GM23338 (cell line): ENCODE data around the gene MORC2. TPM values are rescaled to one million over a fixed set of nuclear protein-coding genes. Genes with fewer than 3 reads are reported as not detected.

ENCODE experiments used
- ATAC-seq: fragments of 200-7000 bp; cut with Tn5 transposase; 3 replicates; pipeline ENCODE4 v1.9.1; 2020
- DNase-seq: peaks from one replicate; pipeline ENCODE4 v3.0.0-alpha.2; 2015; ENCODE audit warnings: low spot score
- H2AFZ ChIP-seq: fragments of 200-600 bp; sonication (generic); 2 replicates; pipeline ENCODE4 v1.8.0; 2016; ENCODE audit warnings: antibody characterized with exemption, mild to moderate bottlenecking, moderate library complexity
- H3F3A ChIP-seq: fragments of 200-600 bp; sonication (generic); replicated peaks from 2 replicates; pipeline ENCODE4 v1.8.0; 2017; ENCODE audit warnings: antibody characterized with exemption, mixed run types, low read depth
- H3K27ac ChIP-seq: fragments of 200-600 bp; sonication (generic); 2 replicates; pipeline ENCODE4 v1.6.1; 2016; ENCODE audit warnings: low read depth
- H3K27me3 ChIP-seq: fragments of 200-600 bp; sonication (generic); 2 replicates; pipeline ENCODE4 v1.8.0; 2016; ENCODE audit warnings: mild to moderate bottlenecking, mixed run types, moderate library complexity; ENCODE audit not compliant: insufficient read depth
- H3K36me3 ChIP-seq: fragments of 200-600 bp; sonication (generic); 2 replicates; pipeline ENCODE4 v1.8.0; 2016; ENCODE audit warnings: mild to moderate bottlenecking; ENCODE audit not compliant: insufficient read depth
- H3K4me1 ChIP-seq: fragments of 200-600 bp; sonication (generic); 2 replicates; pipeline ENCODE4 v1.8.0; 2016; ENCODE audit warnings: mild to moderate bottlenecking, moderate library complexity; ENCODE audit not compliant: insufficient read depth
- H3K4me2 ChIP-seq: fragments of 200-600 bp; sonication (generic); 2 replicates; pipeline ENCODE4 v1.7.1; 2017; ENCODE audit warnings: mixed run types
- H3K4me3 ChIP-seq: fragments of 200-600 bp; sonication (generic); 2 replicates; pipeline ENCODE4 v1.6.1; 2016; ENCODE audit warnings: mixed run types
- H3K79me2 ChIP-seq: fragments of 200-600 bp; sonication (generic); replicated peaks from 2 replicates; pipeline ENCODE4 v1.8.0; 2017; ENCODE audit warnings: mild to moderate bottlenecking; ENCODE audit not compliant: insufficient read depth
- H3K9me2 ChIP-seq: fragments of 200-600 bp; sonication (generic); 2 replicates; pipeline ENCODE4 v1.8.0; 2017; ENCODE audit not compliant: insufficient read depth
- H4K20me1 ChIP-seq: fragments of 200-600 bp; sonication (generic); replicated peaks from 2 replicates; pipeline ENCODE4 v1.8.0; 2017; ENCODE audit warnings: mild to moderate bottlenecking; ENCODE audit not compliant: insufficient read depth
- H3K27ac Mint-ChIP-seq: 2 replicates; pipeline ENCODE4 v1.8.0; 2020; ENCODE audit warnings: inconsistent platforms, mild to moderate bottlenecking, moderate library complexity, mixed read lengths
- H3K27me3 Mint-ChIP-seq: 3 replicates; pipeline ENCODE4 v1.8.0; 2022; ENCODE audit warnings: low read depth, mild to moderate bottlenecking, moderate library complexity, mixed read lengths, inconsistent platforms; ENCODE audit not compliant: insufficient read depth, poor library complexity
- H3K36me3 Mint-ChIP-seq: 3 replicates; pipeline ENCODE4 v1.8.0; 2021; ENCODE audit warnings: low read depth, mild to moderate bottlenecking, inconsistent platforms, moderate library complexity, mixed read lengths
- H3K4me1 Mint-ChIP-seq: 3 replicates; pipeline ENCODE4 v1.8.0; 2020; ENCODE audit warnings: mild to moderate bottlenecking, inconsistent platforms, mixed read lengths
- H3K4me3 Mint-ChIP-seq: 3 replicates; pipeline ENCODE4 v1.8.0; 2021; ENCODE audit warnings: moderate library complexity, mild to moderate bottlenecking, inconsistent platforms, mixed read lengths
- H3K9me3 Mint-ChIP-seq: 3 replicates; pipeline ENCODE4 v1.8.0; 2020; ENCODE audit warnings: moderate library complexity, mild to moderate bottlenecking, inconsistent platforms, mixed read lengths
- CREB1 ChIP-seq: fragments of 250-450 bp; sonication (Bioruptor Pico); IDR thresholded peaks from 2 replicates; pipeline ENCODE4 v1.5.0; 2020; ENCODE audit warnings: low read depth, mild to moderate bottlenecking, moderate library complexity
- CTCF ChIP-seq, 2 experiments: fragments of 200-600 bp in 1 of 2; sonication (generic) in 1 of 2; conservative IDR thresholded peaks; 2 replicates each; pipeline versions ENCODE4 v1.5.1 to v1.6.1; 2016 to 2017; ENCODE audit warnings: antibody characterized with exemption in 2 of 2, low read depth in 2 of 2, mild to moderate bottlenecking in 2 of 2, moderate library complexity in 1 of 2
- EZH2 ChIP-seq: fragments of 200-600 bp; sonication (generic); IDR thresholded peaks from one replicate; pipeline ENCODE4 v1.8.0; 2017; ENCODE audit warnings: antibody characterized with exemption, mild to moderate bottlenecking, low read depth; ENCODE audit not compliant: unreplicated experiment
- EZH2phosphoT487 ChIP-seq: fragments of 200-600 bp; sonication (generic); IDR thresholded peaks from one replicate; pipeline ENCODE4 v1.8.1; 2018; ENCODE audit warnings: antibody characterized with exemption; ENCODE audit not compliant: unreplicated experiment
- JUNB ChIP-seq: IDR thresholded peaks from one replicate; pipeline ENCODE4 v1.6.1; 2016; ENCODE audit warnings: antibody characterized with exemption; ENCODE audit not compliant: unreplicated experiment
- POLR2AphosphoS5 ChIP-seq: IDR thresholded peaks from 2 replicates; pipeline ENCODE4 v1.6.1; 2016; ENCODE audit warnings: antibody characterized with exemption, low read depth
- REST ChIP-seq: IDR thresholded peaks from one replicate; pipeline ENCODE4 v1.6.1; 2018; ENCODE audit warnings: antibody characterized with exemption; ENCODE audit not compliant: unreplicated experiment
- STAT1 ChIP-seq: IDR thresholded peaks from one replicate; pipeline ENCODE4 v1.6.1; 2016; ENCODE audit warnings: antibody characterized with exemption; ENCODE audit not compliant: unreplicated experiment
- ZNF114 ChIP-seq: fragments of 250-450 bp; sonication (Bioruptor Pico); IDR thresholded peaks from 2 replicates; pipeline ENCODE4 v1.5.0; 2020; ENCODE audit warnings: mild to moderate bottlenecking, moderate library complexity
- ZNF331 ChIP-seq: fragments of 250-450 bp; sonication (Bioruptor Pico); IDR thresholded peaks from 2 replicates; pipeline ENCODE4 v1.5.0; 2020; ENCODE audit warnings: low read depth, mild to moderate bottlenecking, moderate library complexity
- polyA plus RNA-seq: library from polyadenylated mRNA; unstranded; fragments of >200 nt; fragmentation: Nextera tagmentation; extraction: Ambion mirVana; gene quantifications from 2 replicates; pipeline ENCODE4 v1.2.1, GENCODE V29; 2016
- total RNA-seq: library from RNA; depleted of rRNA; stranded (reverse); fragments of >200 nt; shearing (Covaris generic); gene quantifications from 2 replicates; pipeline ENCODE4 v1.2.3, GENCODE V29; 2014
- TF ChIP-seq, protein P1 (sequence below): IDR thresholded peaks from 2 replicates; pipeline ENCODE4 v1.6.1; 2016; ENCODE audit warnings: antibody characterized with exemption

MORC2 gene
- total and polyA plus RNA-seq, 2 experiments from 2014 or later, result 33.1 to 63.8 TPM

DNA sequence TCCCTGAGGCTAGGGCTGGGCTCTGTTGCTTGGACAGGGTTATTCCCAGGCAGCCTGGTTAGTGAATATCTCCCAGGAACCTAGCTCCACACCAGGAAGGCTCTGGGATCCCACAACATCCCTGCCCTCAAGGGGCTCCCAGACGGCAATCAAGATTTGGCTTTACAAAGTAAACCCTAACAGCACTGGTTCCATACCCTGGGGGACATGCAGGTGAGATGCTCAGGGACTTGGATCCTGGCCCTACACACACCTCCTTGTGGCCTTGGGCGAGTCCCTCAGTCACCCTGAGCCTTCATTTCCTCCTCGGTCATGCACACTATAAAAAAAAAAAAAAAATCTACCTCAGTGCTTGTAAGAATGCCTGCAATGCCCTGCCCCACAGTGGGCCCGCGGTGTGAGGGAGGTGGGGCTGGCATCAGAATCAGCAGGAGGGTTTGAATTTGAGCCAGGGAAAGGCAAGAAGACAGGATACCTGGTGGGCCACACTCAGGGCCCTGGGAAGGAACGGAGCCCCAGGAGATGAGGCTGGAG, 86.3 kb downstream of the MORC2 start:
- Histone ChIP-seq H2AFZ (no peak overlapping the region), H3F3A (no peaks in the 10 kb centered on the region), H3K27me3 (no peaks in the 10 kb centered on the region), H3K4me2 (no peak overlapping the region), H3K79me2 (no peaks in the 10 kb centered on the region), H4K20me1 (no peaks in the 10 kb centered on the region), H3K36me3 (no peaks in the 10 kb centered on the region), H3K27ac (no peak overlapping the region), H3K9me2 (no peaks in the 10 kb centered on the region), H3K4me1 (peaks cover 5% of the 10 kb centered on the region; the same call in 1 of the 2 replicates), H3K4me3 (no peak overlapping the region)
- Mint-ChIP-seq H3K27me3 (peaks cover 6% of the 10 kb centered on the region), H3K27ac (0 out of 2 replicates have a peak overlapping the region, but pooled peaks have one; percentile 36), H3K9me3 (no peaks in the 10 kb centered on the region), H3K4me3 (no peak overlapping the region), H3K4me1 (peaks cover 16% of the 10 kb centered on the region), H3K36me3 (no peaks in the 10 kb centered on the region; the same call in 2 of the 3 replicates)
- ATAC-seq, result no peak; the same call in 2 of the 3 replicates
- DNase-seq, result no peak
- TF ChIP-seq JUNB (no peak), CREB1 (CRISPR knock-in tag) (no peak), POLR2AphosphoS5 (no peak), EZH2 (no peak)

DNA sequence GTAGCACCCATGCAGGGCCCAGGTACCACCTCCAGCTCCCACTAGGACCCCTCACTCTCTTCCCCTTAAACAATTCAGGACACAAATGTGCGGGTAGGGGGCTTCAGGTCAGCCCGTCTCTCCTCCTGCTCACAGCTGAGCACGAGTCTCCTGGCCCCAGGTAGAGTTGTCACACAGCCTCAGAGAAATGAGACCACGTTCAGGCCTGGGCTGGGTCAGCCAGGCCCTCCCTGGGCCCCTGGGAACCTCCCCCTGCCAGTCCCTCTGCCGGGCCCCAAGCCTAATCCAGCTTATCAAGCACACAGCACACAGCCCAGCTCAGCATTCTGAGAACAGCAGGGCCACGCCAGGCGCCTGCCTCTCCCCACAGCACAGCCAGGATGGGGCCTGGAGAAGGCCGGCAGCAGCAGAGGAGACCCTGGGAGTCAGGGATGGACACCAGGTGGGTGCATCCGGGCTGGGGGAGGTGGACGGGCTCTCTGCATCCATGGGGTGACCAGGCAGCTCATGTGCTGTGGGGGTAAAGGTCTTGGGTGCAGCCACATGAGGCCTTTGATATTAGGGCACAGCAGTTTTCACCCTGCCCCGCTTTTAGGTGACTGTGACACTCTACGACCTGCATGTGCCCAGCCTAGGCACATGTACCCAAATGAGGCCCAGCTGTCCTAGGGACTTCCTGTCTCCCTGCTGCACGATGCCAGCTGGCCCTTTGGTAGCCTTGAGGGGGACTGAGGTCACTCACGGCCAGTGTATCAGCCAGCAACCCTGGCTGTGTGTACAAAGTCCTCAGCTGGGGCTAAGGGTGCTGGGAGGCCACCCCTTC, 87.0 kb downstream of the MORC2 start:
- no peak overlapping the region for H3K4me3 ChIP-seq
- no peaks in the 10 kb centered on the region for H3K9me3 Mint-ChIP-seq
- H3K36me3 ChIP-seq, result no peaks in the 10 kb centered on the region
- H3K4me1 ChIP-seq, result peaks cover 3% of the 10 kb centered on the region; the same call in 1 of the 2 replicates
- H3K27ac Mint-ChIP-seq, result no peak overlapping the region
- H3K36me3 Mint-ChIP-seq, result no peaks in the 10 kb centered on the region; the same call in 2 of the 3 replicates
- peak; percentile 55 for ATAC-seq
- H3K27ac ChIP-seq, result no peak overlapping the region
- peak; percentile 17 for DNase-seq
- no peak overlapping the region for H3K4me2 ChIP-seq
- no peaks in the 10 kb centered on the region for H3K9me2 ChIP-seq
- no peak overlapping the region for H3K4me3 Mint-ChIP-seq
- no peaks in the 10 kb centered on the region for H4K20me1 ChIP-seq
- H3K27me3 ChIP-seq, result no peaks in the 10 kb centered on the region
- no peaks in the 10 kb centered on the region for H3F3A ChIP-seq
- H3K27me3 Mint-ChIP-seq, result peaks cover 5% of the 10 kb centered on the region
- H3K4me1 Mint-ChIP-seq, result peaks cover 10% of the 10 kb centered on the region
- H3K79me2 ChIP-seq, result no peaks in the 10 kb centered on the region
- no peak overlapping the region for H2AFZ ChIP-seq
- no peak for TF ChIP-seq CREB1 (CRISPR knock-in tag)
- no peak for TF ChIP-seq POLR2AphosphoS5
- TF ChIP-seq CTCF (conservative IDR thresholded peaks at IDR 0.05; ENCODE audit: low read depth in 2 of 2), result no peak
- TF ChIP-seq ZNF114, result no peak
- TF ChIP-seq, protein P1, sequence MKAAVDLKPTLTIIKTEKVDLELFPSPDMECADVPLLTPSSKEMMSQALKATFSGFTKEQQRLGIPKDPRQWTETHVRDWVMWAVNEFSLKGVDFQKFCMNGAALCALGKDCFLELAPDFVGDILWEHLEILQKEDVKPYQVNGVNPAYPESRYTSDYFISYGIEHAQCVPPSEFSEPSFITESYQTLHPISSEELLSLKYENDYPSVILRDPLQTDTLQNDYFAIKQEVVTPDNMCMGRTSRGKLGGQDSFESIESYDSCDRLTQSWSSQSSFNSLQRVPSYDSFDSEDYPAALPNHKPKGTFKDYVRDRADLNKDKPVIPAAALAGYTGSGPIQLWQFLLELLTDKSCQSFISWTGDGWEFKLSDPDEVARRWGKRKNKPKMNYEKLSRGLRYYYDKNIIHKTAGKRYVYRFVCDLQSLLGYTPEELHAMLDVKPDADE, result no peak
- TF ChIP-seq REST, result no peak
- no peak for TF ChIP-seq EZH2phosphoT487
- TF ChIP-seq ZNF331 (CRISPR knock-in tag), result no peak
- TF ChIP-seq STAT1, result no peak
- TF ChIP-seq JUNB, result no peak
- TF ChIP-seq EZH2, result no peak
